Lower lobe of right lung (tissue), 2 donors: ENCODE data around the gene LPGAT1. TPM values are rescaled to one million over a fixed set of nuclear protein-coding genes. Genes with fewer than 3 reads are reported as not detected.

Experiments used
- ATAC-seq, 2 donors: fragments of 200-7000 bp; cut with Tn5 transposase; one replicate each; pipeline ENCODE4 v1.9.1; 2020 to 2022; ENCODE audit warnings: mild to moderate bottlenecking in 2 of 2, moderate library complexity in 2 of 2
- DNase-seq: peaks from one replicate; pipeline ENCODE4 v3.0.0-alpha.2; 2020
- H3K27ac ChIP-seq: fragments of 200-600 bp; one replicate; pipeline ENCODE4 v1.8.0; 2022
- H3K27me3 ChIP-seq: fragments of 200-600 bp; one replicate; pipeline ENCODE4 v1.8.0; 2022; ENCODE audit warnings: low read depth
- H3K36me3 ChIP-seq: fragments of 200-600 bp; one replicate; pipeline ENCODE4 v1.8.0; 2022; ENCODE audit warnings: mild to moderate bottlenecking
- H3K4me1 ChIP-seq: fragments of 200-600 bp; one replicate; pipeline ENCODE4 v1.8.0; 2022
- H3K4me3 ChIP-seq: fragments of 200-600 bp; one replicate; pipeline ENCODE4 v1.8.0; 2022; ENCODE audit warnings: mild to moderate bottlenecking
- H3K9me3 ChIP-seq: fragments of 200-600 bp; one replicate; pipeline ENCODE4 v1.8.0; 2022
- CTCF ChIP-seq: fragments of 200-600 bp; IDR thresholded peaks from one replicate; pipeline ENCODE4 v1.8.0; 2022; ENCODE audit warnings: antibody characterized with exemption, mild to moderate bottlenecking
- intact Hi-C: fragments of 100-400 bp; cut with DNase I; formaldehyde crosslinking; loops from one replicate; pipeline ENCODE4 v1.11.0; 2022
- total RNA-seq: library from RNA; stranded (reverse); fragmentation: NEBNext Ultra II Directional; extraction: Animal tissue kit (Norgen Biotek cat#: 25700); gene quantifications from one replicate; pipeline ENCODE4 v1.2.1, GENCODE V29; 2021
- donor health status: DM: no; HTN: yes; CAD: no; lungs with severe emphysema.

The LPGAT1 gene
- total RNA-seq, 1 donor from 2014 or later, result 34.9 TPM

- no peak for ATAC-seq
- no peaks in the 10 kb centered on the region for H3K36me3 ChIP-seq
- no peaks in the 10 kb centered on the region for H3K4me1 ChIP-seq
- H3K27me3 ChIP-seq, result no peaks in the 10 kb centered on the region
- H3K4me3 ChIP-seq, result no peak overlapping the region
- intact Hi-C loops, result no loop called here
- H3K9me3 ChIP-seq, result no peaks in the 10 kb centered on the region
- no peak for DNase-seq
- H3K27ac ChIP-seq, result no peak overlapping the region
- no peak for TF ChIP-seq CTCF
These were observed 69.2 kb downstream of the LPGAT1 start for GRCh38 chr1:211761400-211761799.

- DNase-seq (no peak), ATAC-seq (no peak)
- TF ChIP-seq CTCF, result no peak
- intact Hi-C loops, result no loop called here
- H3K27ac ChIP-seq, result no peak overlapping the region
- H3K36me3 ChIP-seq, result no peaks in the 10 kb centered on the region
- no peak overlapping the region for H3K4me3 ChIP-seq
- H3K27me3 ChIP-seq, result no peaks in the 10 kb centered on the region
- no peaks in the 10 kb centered on the region for H3K9me3 ChIP-seq
- H3K4me1 ChIP-seq, result no peaks in the 10 kb centered on the region
These were observed 74.0 kb downstream of the LPGAT1 start for GRCh38 chr1:211756471-211757020.

- no peaks in the 10 kb centered on the region for H3K9me3 ChIP-seq
- ATAC-seq (no peak), DNase-seq (no peak)
- H3K4me1 ChIP-seq, result no peaks in the 10 kb centered on the region
- intact Hi-C loops, result no loop called here
- H3K27me3 ChIP-seq, result no peaks in the 10 kb centered on the region
- H3K4me3 ChIP-seq, result no peak overlapping the region
- TF ChIP-seq CTCF, result no peak
- no peak overlapping the region for H3K27ac ChIP-seq
- H3K36me3 ChIP-seq, result peaks cover 26% of the 10 kb centered on the region
These were observed 76.8 kb downstream of the LPGAT1 start for GRCh38 chr1:211753649-211754251.

DNA sequence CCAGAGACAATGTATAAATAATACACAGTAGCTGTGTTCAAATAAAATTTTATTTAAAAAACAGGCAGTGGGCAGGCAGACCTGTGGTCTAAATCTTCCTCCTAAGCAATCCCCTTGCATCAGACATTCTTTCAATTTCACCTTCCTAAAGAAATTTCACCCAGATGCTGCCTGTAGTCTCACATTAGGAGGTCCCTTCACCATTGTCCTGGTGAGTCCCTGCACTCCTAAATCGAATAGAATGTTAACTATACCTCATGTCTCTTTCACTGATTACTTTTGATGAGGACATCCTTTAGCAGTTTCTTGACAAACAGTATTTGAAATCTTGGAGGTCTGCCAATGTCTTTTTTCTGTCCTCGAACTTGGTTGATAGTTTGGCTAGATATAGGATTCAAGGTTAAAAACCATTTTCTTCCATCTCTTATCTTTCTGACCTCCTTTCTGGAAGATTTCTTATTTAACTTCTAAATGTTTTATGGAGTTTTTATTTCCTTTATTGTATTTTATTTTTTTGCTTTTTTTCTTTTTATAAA, 77.5 kb downstream of the LPGAT1 start:
- Histone ChIP-seq H3K27ac (no peak overlapping the region), H3K36me3 (peaks cover 33% of the 10 kb centered on the region), H3K4me1 (no peaks in the 10 kb centered on the region), H3K27me3 (no peaks in the 10 kb centered on the region), H3K4me3 (no peak overlapping the region), H3K9me3 (no peaks in the 10 kb centered on the region)
- no peak for TF ChIP-seq CTCF
- no peak for DNase-seq
- no peak for ATAC-seq
- intact Hi-C loops, result no loop called here

GRCh38 chr1:211752317-211752716, 78.2 kb downstream of the LPGAT1 start:
- ATAC-seq, result no peak
- Histone ChIP-seq H3K4me3 (no peak overlapping the region), H3K4me1 (no peaks in the 10 kb centered on the region), H3K27me3 (no peaks in the 10 kb centered on the region), H3K27ac (no peak overlapping the region), H3K36me3 (peaks cover 34% of the 10 kb centered on the region), H3K9me3 (no peaks in the 10 kb centered on the region)
- no peak for DNase-seq
- intact Hi-C loops, result no loop called here
- no peak for TF ChIP-seq CTCF
